Measurements from ENCODE around the gene OTUD7B.
"Not testable (repeated sequence)": the region's sequence is repeated elsewhere in the genome, so short reads cannot be mapped to it uniquely, and the experiment has no call there.

The OTUD7B gene

DNA sequence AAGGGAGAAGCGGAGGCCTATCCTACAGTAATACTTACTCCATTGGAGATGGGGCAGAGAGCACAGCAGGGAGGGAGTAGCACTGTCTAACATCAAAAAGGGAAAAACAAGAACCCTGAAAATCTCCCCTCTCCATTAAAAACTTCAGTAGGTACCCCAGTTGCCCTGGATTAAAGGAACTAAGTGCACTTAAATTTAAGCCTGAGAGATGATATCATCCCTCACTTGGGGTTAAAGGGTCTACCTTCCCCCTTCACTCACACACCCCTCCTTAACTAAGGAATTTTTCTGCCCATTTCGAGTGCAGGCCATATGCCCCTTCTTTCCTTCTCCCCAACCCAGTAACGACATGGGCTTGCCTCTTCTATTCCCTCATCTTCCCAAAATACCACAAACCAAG, 70.1 kb downstream of the OTUD7B start:
- DNase-seq (ENCODE audit: insufficient read length): no peak
- TF ChIP-seq POLR2A (IDR thresholded peaks at IDR 0.05; ENCODE audit: low read depth, low read length) (no peak), POLR2AphosphoS5 (IDR thresholded peaks at IDR 0.05; ENCODE audit: low read depth, low read length) (no peak), TAF1 (IDR thresholded peaks at IDR 0.05; ENCODE audit: borderline replicate concordance, low read depth, low read length) (no peak)
- FAIRE-seq: no peak

DNA sequence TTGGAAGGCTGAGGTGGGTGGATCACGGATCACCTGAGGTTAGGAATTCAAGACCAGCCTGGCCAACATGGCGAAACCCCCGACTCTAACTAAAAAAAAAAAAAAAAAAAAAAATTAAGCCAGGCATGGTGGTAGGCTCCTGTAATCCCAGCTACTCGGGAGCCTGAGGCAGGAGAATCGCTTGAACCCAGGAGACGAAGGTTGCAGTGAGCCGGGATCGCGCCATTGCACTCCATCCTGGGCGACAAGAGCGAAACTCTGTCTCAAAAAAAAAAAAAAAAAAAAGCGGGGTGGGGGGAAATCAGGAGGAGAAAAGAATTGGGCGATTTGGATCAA, 71.9 kb downstream of the OTUD7B start:
- FAIRE-seq: not testable (repeated sequence)

DNA sequence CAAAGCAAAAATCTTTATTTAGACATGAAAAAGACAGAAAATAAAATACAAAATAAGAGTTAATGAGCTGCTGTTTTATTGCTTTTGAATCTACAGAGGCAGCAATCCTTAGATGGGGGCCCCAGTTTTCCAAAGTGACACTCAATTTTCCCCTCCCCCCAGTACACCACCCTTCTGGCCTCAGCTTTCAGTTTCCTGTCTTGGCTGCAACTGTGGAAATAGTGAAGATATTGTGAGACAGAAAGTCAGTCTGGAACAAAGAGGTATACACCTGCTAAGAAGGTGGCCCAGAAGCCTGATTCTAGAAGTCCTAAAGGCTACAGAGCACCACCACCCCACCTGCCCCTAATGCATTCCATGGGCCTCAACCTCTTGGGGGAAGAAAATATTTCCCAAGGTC, 72.8 kb downstream of the OTUD7B start:
- FAIRE-seq (no peak), DNase-seq (ENCODE audit: insufficient read length) (no peak)
- TF ChIP-seq POLR2A (IDR thresholded peaks at IDR 0.05; ENCODE audit: low read depth, low read length) (no peak), POLR2AphosphoS5 (IDR thresholded peaks at IDR 0.05; ENCODE audit: low read depth, low read length) (no peak), TAF1 (IDR thresholded peaks at IDR 0.05; ENCODE audit: borderline replicate concordance, low read depth, low read length) (no peak)

More for the DNA sequence above, 71.9 kb downstream of the OTUD7B start:
- DNase-seq (ENCODE audit: insufficient read length): not testable (repeated sequence)

DNA sequence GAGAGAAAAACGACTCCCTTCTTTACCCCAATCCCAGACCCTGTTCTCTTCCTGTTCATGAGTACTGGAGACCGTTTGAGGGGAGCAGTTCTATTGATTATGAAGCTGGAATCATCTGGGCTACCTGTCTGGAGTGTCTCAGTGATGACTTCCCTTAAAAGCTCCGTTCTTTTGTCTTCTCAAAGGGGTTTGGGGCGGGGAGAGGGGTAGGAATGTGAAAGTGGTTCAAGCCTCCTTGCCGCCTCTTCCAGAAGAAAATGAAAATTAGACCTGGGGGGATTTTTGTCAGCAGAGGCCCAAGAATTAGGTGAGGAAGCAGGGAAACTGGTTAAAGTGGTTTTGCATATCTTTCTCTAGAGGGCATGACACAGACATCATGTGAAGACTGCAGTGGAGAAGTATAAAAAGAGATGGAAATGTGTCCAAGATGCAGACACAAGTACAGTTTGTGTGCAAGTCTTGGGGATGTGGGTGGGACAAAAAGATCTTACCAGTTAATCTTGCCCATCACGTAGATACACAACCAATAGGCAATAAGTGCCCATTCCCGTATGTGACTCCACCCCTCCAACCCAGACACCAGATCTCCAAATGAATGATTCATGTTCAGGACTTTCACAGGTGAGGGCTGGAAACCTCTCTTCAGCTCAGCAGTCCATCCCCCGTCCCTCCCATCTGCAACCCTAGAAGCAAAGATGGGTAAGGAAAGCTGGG, 73.4 kb downstream of the OTUD7B start:
- TF ChIP-seq POLR2AphosphoS5 (IDR thresholded peaks at IDR 0.05; ENCODE audit: low read depth, low read length) (no peak), POLR2A (IDR thresholded peaks at IDR 0.05; ENCODE audit: low read depth, low read length) (no peak), TAF1 (IDR thresholded peaks at IDR 0.05; ENCODE audit: borderline replicate concordance, low read depth, low read length) (no peak)
- FAIRE-seq (no peak), DNase-seq (ENCODE audit: insufficient read length) (no peak)

DNA sequence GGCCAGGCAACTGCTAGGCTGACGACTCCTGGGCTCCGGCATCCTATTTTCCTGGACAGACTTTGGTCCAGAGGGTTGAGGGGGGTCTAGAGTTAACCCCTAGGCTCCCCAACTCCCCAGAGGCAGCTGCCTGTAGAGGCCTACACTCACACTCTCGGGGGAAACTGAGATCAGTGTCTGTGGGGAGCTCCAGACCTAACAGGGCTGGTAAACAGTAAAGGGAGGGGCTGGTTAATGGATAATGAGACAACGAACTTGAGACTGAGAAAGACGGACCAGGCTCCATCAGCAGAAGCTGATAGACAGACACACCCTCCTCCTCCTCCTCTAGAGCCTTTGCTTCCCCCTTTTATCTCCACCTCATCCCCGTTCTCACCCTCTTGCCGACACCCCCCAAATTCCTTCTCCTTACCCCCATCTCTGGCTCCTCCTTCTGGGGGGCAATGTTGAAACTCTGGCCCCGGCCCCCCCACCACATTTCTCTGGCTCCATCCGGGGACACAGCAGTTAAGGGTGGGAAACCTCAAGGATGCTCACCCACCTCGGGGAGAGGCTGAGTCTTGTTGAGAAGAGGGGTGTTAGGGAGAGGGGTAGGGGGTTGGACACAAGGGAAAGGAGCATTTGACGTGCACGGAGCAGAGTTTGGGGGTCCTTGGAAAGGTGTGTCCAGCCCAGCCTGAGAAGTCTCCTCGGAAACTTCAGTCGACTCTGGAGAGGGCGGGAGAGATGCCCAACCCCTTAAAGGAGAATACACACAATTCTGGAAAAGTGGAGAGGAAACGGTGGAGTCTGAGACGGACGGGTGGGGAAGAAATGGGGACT, 74.1 kb downstream of the OTUD7B start, which contains the start of gene MTMR11:
Gene MTMR11 (minus strand): TSS at position 710 of the 822 bp plus-strand sequence. CDS start 232 bp downstream, at position 478.
- FAIRE-seq (no peak), DNase-seq (ENCODE audit: insufficient read length) (no peak)
- TF ChIP-seq POLR2AphosphoS5 (IDR thresholded peaks at IDR 0.05; ENCODE audit: low read depth, low read length) (no peak), TAF1 (IDR thresholded peaks at IDR 0.05; ENCODE audit: borderline replicate concordance, low read depth, low read length) (no peak), POLR2A (IDR thresholded peaks at IDR 0.05; ENCODE audit: low read depth, low read length) (no peak)

DNA sequence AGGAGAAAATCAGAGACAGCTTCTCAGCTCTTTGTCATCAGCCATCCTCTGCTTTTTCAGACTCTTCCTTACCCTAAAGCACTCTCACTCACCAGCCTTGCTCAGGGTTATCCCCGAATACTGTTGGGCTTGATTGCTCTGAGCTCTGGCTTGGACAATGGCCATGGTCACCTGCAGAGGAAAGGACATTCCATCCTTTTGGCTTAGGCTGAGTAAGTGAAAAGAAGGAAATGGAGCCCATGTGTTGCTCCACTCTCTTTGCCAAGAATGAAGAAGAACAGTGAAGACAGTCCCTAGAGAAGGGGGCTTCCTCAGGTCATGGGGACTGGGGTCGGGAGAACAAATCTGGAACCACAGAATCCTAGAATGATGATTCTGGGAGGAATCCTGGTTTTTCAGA, 76.2 kb downstream of the OTUD7B start:
- FAIRE-seq (no peak), DNase-seq (ENCODE audit: insufficient read length) (no peak)
- TF ChIP-seq POLR2A (IDR thresholded peaks at IDR 0.05; ENCODE audit: low read depth, low read length) (no peak), POLR2AphosphoS5 (IDR thresholded peaks at IDR 0.05; ENCODE audit: low read depth, low read length) (no peak), TAF1 (IDR thresholded peaks at IDR 0.05; ENCODE audit: borderline replicate concordance, low read depth, low read length) (no peak)

DNA sequence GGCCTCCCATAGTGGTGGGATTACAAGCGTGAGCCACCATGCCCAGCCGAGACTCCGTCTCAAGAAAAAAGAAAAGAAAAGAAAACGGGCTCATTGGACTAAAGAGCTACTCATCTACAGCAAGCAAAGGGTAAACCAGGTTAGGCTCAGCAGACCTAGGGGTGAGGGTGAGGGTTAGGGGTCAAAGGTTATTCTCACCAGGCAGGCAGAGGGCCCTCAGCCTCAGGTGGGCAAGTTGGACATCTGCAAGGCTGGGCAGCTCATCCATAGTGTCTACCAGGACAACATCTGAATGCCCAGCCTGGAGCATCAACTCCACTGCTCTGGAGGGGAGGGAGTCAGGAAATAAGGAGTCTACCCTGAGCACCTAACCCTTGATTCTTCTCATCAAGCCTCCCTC, 77.3 kb downstream of the OTUD7B start:
- FAIRE-seq (no peak), DNase-seq (ENCODE audit: insufficient read length) (no peak)
- TF ChIP-seq POLR2AphosphoS5 (IDR thresholded peaks at IDR 0.05; ENCODE audit: low read depth, low read length) (no peak), TAF1 (IDR thresholded peaks at IDR 0.05; ENCODE audit: borderline replicate concordance, low read depth, low read length) (no peak), POLR2A (IDR thresholded peaks at IDR 0.05; ENCODE audit: low read depth, low read length) (no peak)

DNA sequence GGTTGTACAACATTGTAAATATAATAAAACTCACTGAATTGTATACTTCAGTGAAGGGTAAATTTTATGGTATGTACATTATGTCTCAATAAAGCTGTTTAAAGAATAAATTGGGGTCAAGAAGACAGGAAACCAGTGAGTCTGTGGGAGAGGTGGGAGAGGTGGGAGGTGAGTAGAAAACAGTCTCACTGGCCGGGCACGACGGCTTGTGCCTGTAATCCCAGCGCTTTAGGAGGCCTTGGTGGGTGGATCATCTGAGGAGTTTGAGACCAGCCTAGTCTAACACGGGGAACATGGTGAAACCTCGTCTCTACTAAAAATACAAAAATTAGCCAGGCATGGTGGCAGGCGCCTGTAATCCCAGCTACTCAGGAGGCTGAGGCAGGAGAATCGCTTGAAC, 78.1 kb downstream of the OTUD7B start:
- no peak for DNase-seq (ENCODE audit: insufficient read length)
- TF ChIP-seq POLR2A (IDR thresholded peaks at IDR 0.05; ENCODE audit: low read depth, low read length) (no peak), TAF1 (IDR thresholded peaks at IDR 0.05; ENCODE audit: borderline replicate concordance, low read depth, low read length) (no peak), POLR2AphosphoS5 (IDR thresholded peaks at IDR 0.05; ENCODE audit: low read depth, low read length) (no peak)
- FAIRE-seq: no peak

DNA sequence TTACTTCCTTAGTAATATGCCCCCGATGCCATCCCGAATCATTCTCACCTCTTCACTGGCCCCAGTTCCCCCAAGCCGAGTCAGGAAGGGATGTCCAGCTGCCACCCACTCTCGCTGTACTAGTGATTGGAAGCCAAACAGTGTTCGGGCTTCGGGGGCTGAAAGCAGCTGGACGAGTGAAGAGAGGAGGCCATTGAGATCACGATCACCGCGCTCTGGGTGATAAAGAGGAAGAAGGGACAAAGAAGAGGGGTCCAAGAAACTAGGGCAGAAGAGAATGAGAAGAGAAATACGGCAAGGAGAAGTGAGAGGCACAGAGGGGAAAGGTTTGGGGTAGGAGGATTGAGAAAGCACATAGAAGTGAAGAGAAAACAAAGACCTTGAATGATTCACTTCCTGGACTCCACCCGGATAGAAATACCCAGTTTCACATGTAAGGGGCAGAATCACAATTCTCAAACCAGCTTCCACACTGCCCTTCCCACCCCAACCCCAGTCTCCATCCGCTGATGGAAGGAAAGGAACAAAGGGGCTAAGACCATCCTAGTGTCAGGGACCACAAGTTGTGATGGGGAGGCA, 79.2 kb downstream of the OTUD7B start:
- DNase-seq (ENCODE audit: insufficient read length) (no peak), FAIRE-seq (no peak)
- TF ChIP-seq TAF1 (IDR thresholded peaks at IDR 0.05; ENCODE audit: borderline replicate concordance, low read depth, low read length) (no peak), POLR2A (IDR thresholded peaks at IDR 0.05; ENCODE audit: low read depth, low read length) (no peak), POLR2AphosphoS5 (IDR thresholded peaks at IDR 0.05; ENCODE audit: low read depth, low read length) (no peak)

DNA sequence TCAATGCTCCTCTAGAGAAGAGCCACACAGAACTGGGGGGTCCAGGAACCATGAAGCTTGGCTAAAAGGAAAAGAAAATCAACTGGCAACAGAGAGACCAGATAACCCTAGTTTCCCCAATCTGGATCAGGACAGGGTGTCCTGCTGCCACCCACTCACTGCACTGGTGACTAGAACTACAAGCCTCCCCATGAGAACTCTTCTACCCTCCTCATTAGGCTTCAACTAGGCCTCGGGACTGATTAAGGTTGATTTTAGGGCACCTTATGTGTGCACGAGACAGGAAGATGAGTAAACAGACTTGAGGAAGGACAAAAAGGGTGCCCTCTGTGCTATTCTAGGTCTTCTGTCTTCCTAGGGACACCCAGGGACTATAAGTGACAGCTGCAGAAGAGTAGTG, 80.7 kb downstream of the OTUD7B start:
- no peak for TF ChIP-seq POLR2A (IDR thresholded peaks at IDR 0.05; ENCODE audit: low read depth, low read length)
- TF ChIP-seq POLR2AphosphoS5 (IDR thresholded peaks at IDR 0.05; ENCODE audit: low read depth, low read length): no peak
- TF ChIP-seq TAF1 (IDR thresholded peaks at IDR 0.05; ENCODE audit: borderline replicate concordance, low read depth, low read length): no peak
- FAIRE-seq (no peak), DNase-seq (ENCODE audit: insufficient read length) (no peak)

DNA sequence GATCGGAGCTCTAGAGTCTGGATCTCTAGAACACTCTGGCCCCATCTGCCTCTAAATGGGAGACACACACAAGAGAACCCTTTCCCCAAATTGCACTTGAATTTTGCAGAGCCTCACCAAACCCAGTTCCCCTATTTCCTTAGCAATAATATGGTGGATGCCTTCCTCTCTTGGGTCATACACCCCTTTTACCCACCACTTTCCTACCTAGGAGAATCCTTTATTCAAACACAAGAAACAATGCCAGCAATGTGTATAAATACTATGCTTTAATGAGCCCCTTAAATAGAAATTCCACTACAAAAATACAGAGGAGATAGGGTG, 82.2 kb downstream of the OTUD7B start:
- DNase-seq (ENCODE audit: insufficient read length) (no peak), FAIRE-seq (no peak)
- TF ChIP-seq TAF1 (IDR thresholded peaks at IDR 0.05; ENCODE audit: borderline replicate concordance, low read depth, low read length): no peak
- no peak for TF ChIP-seq POLR2AphosphoS5 (IDR thresholded peaks at IDR 0.05; ENCODE audit: low read depth, low read length)
- TF ChIP-seq POLR2A (IDR thresholded peaks at IDR 0.05; ENCODE audit: low read depth, low read length): no peak
